Panc1 (cell line): Measurements from ENCODE around the gene ZNF844.

Experiments
- CTCF ChIP-seq: fragments of 450-650 bp; IDR thresholded peaks from 2 replicates; pipeline ENCODE4 v1.5.1; 2017; ENCODE audit warnings: mild to moderate bottlenecking
- POLR2AphosphoS5 ChIP-seq: IDR thresholded peaks from 2 replicates; pipeline ENCODE4 v1.6.1; 2012; ENCODE audit warnings: mild to moderate bottlenecking, low read depth, low read length, moderate library complexity
- REST ChIP-seq, 2 experiments: IDR thresholded peaks; 2 replicates each; pipeline ENCODE4 v1.6.1; 2011 to 2012; ENCODE audit warnings: low read depth in 2 of 2, control low read depth in 1 of 2, low read length in 1 of 2, mild to moderate bottlenecking in 1 of 2, moderate library complexity in 1 of 2; ENCODE audit not compliant: insufficient read depth in 1 of 2
- SIN3A ChIP-seq: IDR thresholded peaks from 2 replicates; pipeline ENCODE4 v1.6.1; 2012; ENCODE audit warnings: low read depth, mild to moderate bottlenecking, low read length, moderate library complexity, borderline replicate concordance; ENCODE audit not compliant: insufficient read depth
- TCF7L2 ChIP-seq: IDR thresholded peaks from 2 replicates; pipeline ENCODE4 v1.6.1; 2011; ENCODE audit warnings: mild to moderate bottlenecking, low read depth, low read length, inconsistent platforms

- TF ChIP-seq REST (IDR thresholded peaks at IDR 0.05; ENCODE audit: insufficient read depth in 1 of 2, low read depth in 2 of 2, low read length in 1 of 2): no peak
- no peak for TF ChIP-seq CTCF
- TF ChIP-seq POLR2AphosphoS5: no peak
- no peak for TF ChIP-seq SIN3A
- no peak for TF ChIP-seq TCF7L2
These were observed 48.8 kb upstream of the ZNF844 start for GRCh38 chr19:12015753-12016116.
